Measurements from ENCODE around the gene DACT2. TPM values are rescaled to one million over a fixed set of nuclear protein-coding genes. Genes with fewer than 3 reads are reported as not detected.

DACT2 gene
- total and polyA plus RNA-seq, 10 of the 15 experiments (the other 5 are each of a cell fraction or from before 2014, with no cell fraction given) = not detected

DNA sequence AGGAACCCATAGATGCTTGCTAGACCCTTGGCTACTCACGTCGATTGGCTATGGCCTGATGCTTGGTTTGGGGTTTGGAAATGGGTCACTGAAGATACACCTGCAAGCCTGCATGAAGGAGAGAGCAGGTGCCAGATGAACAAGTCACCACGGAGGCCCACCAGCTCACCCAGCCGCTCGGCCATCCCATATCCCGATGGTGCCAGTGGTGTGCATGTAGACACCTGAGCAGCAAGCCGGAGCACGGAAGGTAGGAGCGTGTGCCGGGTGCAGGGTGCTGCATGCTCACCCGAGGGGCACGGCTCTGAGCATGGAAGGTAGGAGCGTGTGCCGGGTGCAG lies 35.9 kb downstream of the DACT2 start:
- ChIA-PET RAD21 (ENCODE audit: unreplicated experiment) (no interaction called here), SMC1A (ENCODE audit: uncharacterized antibody, unreplicated experiment) (no interaction called here), CTCF (no interaction called here), POLR2A (no interaction called here)
- no peaks in the 10 kb centered on the region for H3K36me3 ChIP-seq (ENCODE audit: control insufficient read depth in 2 of 2, insufficient read depth in 2 of 2, low read length in 1 of 2)
- 68% methylated on average over 13 of the region's 14 CpGs for WGBS (ENCODE audit: insufficient coverage, insufficient replicate concordance, low lambda C conversion rate, missing lambda C conversion rate)
- FAIRE-seq = no peak
- H3K27ac ChIP-seq (ENCODE audit: control insufficient read depth, insufficient read depth) = no peak overlapping the region
- no peak for DNase-seq (ENCODE audit: low read depth, low spot score)
- TF ChIP-seq CEBPB (IDR thresholded peaks at IDR 0.05; ENCODE audit: borderline replicate concordance in 1 of 2, low read depth in 2 of 2, low read length in 2 of 2) = no peak
- TF ChIP-seq POLR2A (IDR thresholded peaks at IDR 0.05; ENCODE audit: low read depth, low read length) = no peak
- no peak for TF ChIP-seq SP1 (IDR thresholded peaks at IDR 0.05; ENCODE audit: low read depth, low read length)
- TF ChIP-seq SPI1 (IDR thresholded peaks at IDR 0.05; ENCODE audit: borderline replicate concordance, insufficient read depth, low read depth, low read length) = no peak
- TF ChIP-seq ZZZ3 (IDR thresholded peaks at IDR 0.05; ENCODE audit: control insufficient read depth, insufficient read length, low read depth) = no peak
- TF ChIP-seq, protein P1, sequence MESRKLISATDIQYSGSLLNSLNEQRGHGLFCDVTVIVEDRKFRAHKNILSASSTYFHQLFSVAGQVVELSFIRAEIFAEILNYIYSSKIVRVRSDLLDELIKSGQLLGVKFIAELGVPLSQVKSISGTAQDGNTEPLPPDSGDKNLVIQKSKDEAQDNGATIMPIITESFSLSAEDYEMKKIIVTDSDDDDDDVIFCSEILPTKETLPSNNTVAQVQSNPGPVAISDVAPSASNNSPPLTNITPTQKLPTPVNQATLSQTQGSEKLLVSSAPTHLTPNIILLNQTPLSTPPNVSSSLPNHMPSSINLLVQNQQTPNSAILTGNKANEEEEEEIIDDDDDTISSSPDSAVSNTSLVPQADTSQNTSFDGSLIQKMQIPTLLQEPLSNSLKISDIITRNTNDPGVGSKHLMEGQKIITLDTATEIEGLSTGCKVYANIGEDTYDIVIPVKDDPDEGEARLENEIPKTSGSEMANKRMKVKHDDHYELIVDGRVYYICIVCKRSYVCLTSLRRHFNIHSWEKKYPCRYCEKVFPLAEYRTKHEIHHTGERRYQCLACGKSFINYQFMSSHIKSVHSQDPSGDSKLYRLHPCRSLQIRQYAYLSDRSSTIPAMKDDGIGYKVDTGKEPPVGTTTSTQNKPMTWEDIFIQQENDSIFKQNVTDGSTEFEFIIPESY (IDR thresholded peaks at IDR 0.05) = no peak
- H3K4me2 ChIP-seq (ENCODE audit: control insufficient read depth, insufficient read depth) = no peak overlapping the region
- H3K79me2 ChIP-seq (ENCODE audit: control insufficient read depth, insufficient read depth, low read length) = no peaks in the 10 kb centered on the region
- no peaks in the 10 kb centered on the region for H3K4me1 ChIP-seq (ENCODE audit: control insufficient read depth, insufficient read depth, low read length)
- ATAC-seq = no peak
- no peaks in the 10 kb centered on the region; the same call in 2 of the 3 replicates for H3K9me3 ChIP-seq (replicated peaks; ENCODE audit: control insufficient read depth, insufficient read depth, low read length)
- H3K9ac ChIP-seq (ENCODE audit: control insufficient read depth, insufficient read depth, low read length) = no peak overlapping the region
- no peak overlapping the region for H2AFZ ChIP-seq (ENCODE audit: control insufficient read depth, low read depth, low read length)
- intact Hi-C loops (cut with micrococcal nuclease; ENCODE audit: unreplicated experiment) = no loop called here
- BruUV-seq (replicated peaks) = no TSS peak
- H3K4me3 ChIP-seq = no peak overlapping the region
- in situ Hi-C loops (cut with MboI) = no loop called here
- no peaks in the 10 kb centered on the region for H4K20me1 ChIP-seq (ENCODE audit: control insufficient read depth, insufficient read depth)
- H3K27me3 ChIP-seq (replicated peaks in 1 of 2; ENCODE audit: control insufficient read depth in 2 of 2, insufficient read depth in 2 of 2, low read length in 1 of 2) = no peaks in the 10 kb centered on the region
